ENCODE data around the gene PLCD1. TPM values are rescaled to one million over a fixed set of nuclear protein-coding genes. Genes with fewer than 3 reads are reported as not detected.
"Not testable (repeated sequence)": the region's sequence is repeated elsewhere in the genome, so short reads cannot be mapped to it uniquely, and the experiment has no call there.

The PLCD1 gene
- 10 to 100 TPM; 18.4 to 44.0 (median 41.3) TPM for total RNA-seq
- polyA plus RNA-seq = 10 to 100 TPM; 13.1 to 26.3 TPM
- total RNA-seq = 37.6 reads per million, percentile 65 among the genes with 10 or more reads in this experiment

DNA sequence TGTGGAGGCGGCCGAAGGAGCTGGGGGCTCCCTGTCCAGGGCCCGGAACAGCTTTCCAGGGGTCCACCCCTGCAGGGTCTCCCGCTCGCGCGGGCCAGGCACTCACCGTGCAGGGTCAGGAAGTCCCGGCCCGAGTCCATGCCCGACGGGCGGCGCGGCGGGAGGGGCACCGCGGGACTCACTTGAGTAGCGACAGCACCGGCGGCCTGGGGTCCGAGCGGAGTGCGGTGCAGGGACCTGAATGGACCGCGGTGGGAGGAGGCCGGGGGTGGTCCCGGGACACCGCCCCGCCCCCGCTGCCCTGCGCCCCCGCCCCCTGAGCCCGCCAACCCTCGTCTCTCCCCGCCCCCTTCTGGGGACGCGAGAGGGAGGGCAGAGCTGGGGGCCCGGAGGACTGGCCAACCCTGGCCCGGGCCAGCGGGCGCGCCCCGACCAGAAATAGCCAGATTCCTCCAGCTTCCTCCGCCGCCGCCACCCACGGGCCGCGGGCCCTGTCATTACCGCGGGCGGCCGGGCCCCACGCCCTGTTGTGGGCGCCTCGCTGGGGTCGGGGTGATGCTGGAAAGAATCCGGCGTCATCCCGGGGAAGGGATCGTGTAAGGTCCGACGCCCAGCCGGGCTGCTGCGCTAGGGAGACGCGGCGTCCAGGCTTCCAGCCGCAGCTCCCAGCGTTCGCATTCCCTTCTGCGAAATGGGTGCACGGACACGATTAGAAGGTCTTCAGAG lies at the start of gene PLCD1:
PLCD1 (minus strand) TSS at position 243 of the 726 bp plus-strand sequence; CDS start at position 140, 103 bp downstream.
- ChIA-PET POLR2A (interaction anchor here (0.9 to 3.0 kb wide), 2 partner anchors 10 to 55 kb away, joined by 3 to 15 read pairs; partner anchors contain the start of gene DLEC1), CTCF (interaction anchor here (1.3 kb wide), 1 partner anchor 9 kb away, joined by 3 read pairs; the partner anchor contains the start of gene DLEC1)
- H3K4me3 Mint-ChIP-seq = peak within 1 kb of the TSS; percentile 53 to 84 (median 72)
- no peaks in the 10 kb centered on the region for H3K9me3 ChIP-seq (ENCODE audit: control insufficient read depth in 2 of 3, low read length in 3 of 3)
- peaks cover 4 to 45% (median 18%) of the 10 kb centered on the region in 5 donors for H3K27me3 Mint-ChIP-seq
- ATAC-seq (no peak), DNase-seq (peak in 5 of 9 donors; percentile 18 to 51 (median 24))
- H3K36me3 Mint-ChIP-seq = peaks cover 0 to 3% (median 0%) of the 10 kb centered on the region in 5 donors
- H3K36me3 ChIP-seq (ENCODE audit: control insufficient read depth in 2 of 3, insufficient read depth in 3 of 3, low read length in 3 of 3) = no peaks in the 10 kb centered on the region
- intact Hi-C loops (cut with micrococcal nuclease) = no loop called here
- peak within 1 kb of the TSS; percentile 24 for H3K27ac ChIP-seq (ENCODE audit: low read depth, low read length)
- H3K9me3 Mint-ChIP-seq = no peaks in the 10 kb centered on the region
- H3K27me3 ChIP-seq (ENCODE audit: control insufficient read depth in 2 of 2, insufficient read depth in 2 of 2, low read length in 2 of 2) = peaks cover 0 to 3% of the 10 kb centered on the region in 2 donors
- peaks cover 25 to 26% of the 10 kb centered on the region in 2 donors for H3K4me1 ChIP-seq (ENCODE audit: control insufficient read depth in 2 of 2, insufficient read depth in 2 of 2, low read length in 2 of 2)
- peak within 1 kb of the TSS; percentile 34 for H3K4me3 ChIP-seq (ENCODE audit: low read length)
- H3K4me1 Mint-ChIP-seq = peaks cover 22 to 35% (median 27%) of the 10 kb centered on the region in 7 donors
- H3K27ac Mint-ChIP-seq = peak within 1 kb of the TSS in 7 of 9 donors; percentile 14 to 80 (median 57)

- ATAC-seq; H3K36me3 Mint-ChIP-seq; intact Hi-C loops (cut with micrococcal nuclease); H3K4me3 ChIP-seq (ENCODE audit: low read length); DNase-seq; CTCF ChIA-PET; POLR2A ChIA-PET; H3K4me3 Mint-ChIP-seq; H3K27me3 ChIP-seq (ENCODE audit: control insufficient read depth in 2 of 2, insufficient read depth in 2 of 2, low read length in 2 of 2); H3K27me3 Mint-ChIP-seq; H3K27ac Mint-ChIP-seq; H3K9me3 ChIP-seq (ENCODE audit: control insufficient read depth in 2 of 3, low read length in 3 of 3); H3K4me1 Mint-ChIP-seq; H3K4me1 ChIP-seq (ENCODE audit: control insufficient read depth in 2 of 2, insufficient read depth in 2 of 2, low read length in 2 of 2); H3K9me3 Mint-ChIP-seq; H3K36me3 ChIP-seq (ENCODE audit: control insufficient read depth in 2 of 3, insufficient read depth in 3 of 3, low read length in 3 of 3); H3K27ac ChIP-seq (ENCODE audit: low read depth, low read length): not testable (repeated sequence)
Observed at GRCh38 chr3:38077073-38077472, 47.6 kb upstream of the PLCD1 start.

GRCh38 chr3:38070013-38070412 lies 40.6 kb upstream of the PLCD1 start:
- peaks cover 0 to 21% (median 14%) of the 10 kb centered on the region in 5 donors for H3K36me3 Mint-ChIP-seq

DNA sequence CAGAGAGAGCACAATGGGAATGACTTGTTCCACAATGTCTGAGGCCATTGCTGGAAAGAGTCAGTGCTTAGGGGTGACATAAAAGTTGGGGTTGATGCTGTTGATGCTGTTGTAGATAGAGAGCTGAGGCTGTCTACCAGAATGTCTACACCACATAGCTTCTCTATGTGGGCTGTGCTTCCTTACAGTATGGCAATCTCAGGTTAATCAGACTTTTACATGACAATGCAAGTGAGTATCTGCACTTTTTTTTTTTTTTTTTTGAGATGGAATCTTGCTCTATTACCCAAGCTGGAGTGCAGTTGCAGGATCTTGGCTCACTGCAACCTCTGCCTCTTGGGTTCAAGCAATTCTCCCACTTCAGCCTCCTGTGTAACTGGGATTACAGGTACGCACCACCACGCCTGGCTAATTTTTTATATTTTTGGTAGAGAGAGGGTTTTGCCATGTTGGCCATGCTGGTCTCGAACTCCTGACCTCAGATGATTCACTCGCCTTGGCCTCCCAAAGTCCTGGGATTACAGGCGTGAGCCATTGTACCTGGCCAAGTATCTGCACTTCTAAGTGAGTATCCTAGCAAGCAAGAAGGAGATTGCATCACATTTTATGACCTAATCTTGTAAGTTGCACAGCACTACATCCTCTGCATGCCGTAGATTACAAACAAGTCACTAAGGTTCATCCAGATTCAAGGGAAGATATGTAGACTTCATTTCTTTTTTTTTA lies 38.2 kb upstream of the PLCD1 start:
- peaks cover 0 to 21% (median 21%) of the 10 kb centered on the region in 5 donors for H3K36me3 Mint-ChIP-seq
- peak; percentile 70 for ATAC-seq

More at GRCh38 chr3:38070013-38070412, 40.6 kb upstream of the PLCD1 start:
- H3K4me3 Mint-ChIP-seq = no peak overlapping the region
- Histone ChIP-seq H3K4me1 (ENCODE audit: control insufficient read depth in 2 of 2, insufficient read depth in 2 of 2, low read length in 2 of 2) (no peaks in the 10 kb centered on the region), H3K4me3 (ENCODE audit: low read length) (no peak overlapping the region), H3K27me3 (ENCODE audit: control insufficient read depth in 2 of 2, insufficient read depth in 2 of 2, low read length in 2 of 2) (no peaks in the 10 kb centered on the region), H3K27ac (ENCODE audit: low read depth, low read length) (no peak overlapping the region), H3K36me3 (ENCODE audit: control insufficient read depth in 2 of 3, insufficient read depth in 3 of 3, low read length in 3 of 3) (no peaks in the 10 kb centered on the region), H3K9me3 (ENCODE audit: control insufficient read depth in 2 of 3, low read length in 3 of 3) (no peaks in the 10 kb centered on the region)
- POLR2A ChIA-PET = no interaction called here
- ATAC-seq (no peak), DNase-seq (no peak)
- H3K9me3 Mint-ChIP-seq = peaks cover 0 to 19% (median 5%) of the 10 kb centered on the region in 11 donors
- H3K27me3 Mint-ChIP-seq = peaks cover 0 to 14% (median 0%) of the 10 kb centered on the region in 5 donors
- H3K27ac Mint-ChIP-seq = no peak overlapping the region
- intact Hi-C loops (cut with micrococcal nuclease) = no loop called here
- no peaks in the 10 kb centered on the region for H3K4me1 Mint-ChIP-seq
- CTCF ChIA-PET = no interaction called here

DNA sequence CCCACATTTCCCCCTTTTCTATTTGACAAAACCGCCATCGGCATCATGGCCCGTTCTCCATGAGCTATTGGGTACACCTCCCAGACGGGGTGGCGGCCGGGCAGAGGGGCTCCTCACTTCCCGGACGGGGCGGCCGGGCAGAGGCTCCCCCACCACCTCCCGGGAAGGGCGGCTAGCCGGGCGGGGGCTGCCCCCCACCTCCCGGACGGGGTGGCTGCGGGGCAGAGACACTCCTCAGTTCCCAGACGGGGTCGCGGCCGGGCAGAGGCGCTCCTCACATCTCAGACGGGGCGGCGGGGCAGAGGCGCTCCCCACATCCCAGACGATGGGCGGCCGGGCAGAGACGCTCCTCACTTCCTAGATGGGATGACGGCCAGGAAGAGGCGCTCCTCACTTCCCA lies 35.0 kb upstream of the PLCD1 start:
- H3K27me3 ChIP-seq (ENCODE audit: control insufficient read depth in 2 of 2, insufficient read depth in 2 of 2, low read length in 2 of 2); H3K4me1 ChIP-seq (ENCODE audit: control insufficient read depth in 2 of 2, insufficient read depth in 2 of 2, low read length in 2 of 2); H3K36me3 ChIP-seq (ENCODE audit: control insufficient read depth in 2 of 3, insufficient read depth in 3 of 3, low read length in 3 of 3); H3K4me3 Mint-ChIP-seq; POLR2A ChIA-PET; intact Hi-C loops (cut with micrococcal nuclease); DNase-seq; H3K27ac ChIP-seq (ENCODE audit: low read depth, low read length); H3K4me1 Mint-ChIP-seq; ATAC-seq; H3K27ac Mint-ChIP-seq; H3K9me3 ChIP-seq (ENCODE audit: control insufficient read depth in 2 of 3, low read length in 3 of 3); H3K4me3 ChIP-seq (ENCODE audit: low read length); CTCF ChIA-PET: not testable (repeated sequence)
- Mint-ChIP-seq H3K36me3 (peaks cover 0 to 42% (median 21%) of the 10 kb centered on the region in 5 donors), H3K27me3 (peaks cover 0 to 16% (median 0%) of the 10 kb centered on the region in 5 donors), H3K9me3 (peaks cover 1 to 24% (median 7%) of the 10 kb centered on the region in 11 donors)

More for the DNA sequence above, 38.2 kb upstream of the PLCD1 start:
- H3K27ac Mint-ChIP-seq = no peak overlapping the region
- H3K9me3 Mint-ChIP-seq = peaks cover 0 to 24% (median 6%) of the 10 kb centered on the region in 11 donors
- POLR2A ChIA-PET = no interaction called here
- H3K4me3 Mint-ChIP-seq = no peak overlapping the region
- CTCF ChIA-PET = no interaction called here
- intact Hi-C loops (cut with micrococcal nuclease) = no loop called here
- Histone ChIP-seq H3K4me1 (ENCODE audit: control insufficient read depth in 2 of 2, insufficient read depth in 2 of 2, low read length in 2 of 2) (no peaks in the 10 kb centered on the region), H3K4me3 (ENCODE audit: low read length) (no peak overlapping the region), H3K27ac (ENCODE audit: low read depth, low read length) (no peak overlapping the region), H3K27me3 (ENCODE audit: control insufficient read depth in 2 of 2, insufficient read depth in 2 of 2, low read length in 2 of 2) (no peaks in the 10 kb centered on the region), H3K9me3 (ENCODE audit: control insufficient read depth in 2 of 3, low read length in 3 of 3) (no peaks in the 10 kb centered on the region), H3K36me3 (ENCODE audit: control insufficient read depth in 2 of 3, insufficient read depth in 3 of 3, low read length in 3 of 3) (no peaks in the 10 kb centered on the region)
- H3K27me3 Mint-ChIP-seq = peaks cover 0 to 13% (median 0%) of the 10 kb centered on the region in 5 donors
- DNase-seq = no peak
- no peaks in the 10 kb centered on the region for H3K4me1 Mint-ChIP-seq

GRCh38 chr3:38062809-38063208 lies 33.4 kb upstream of the PLCD1 start:
- H3K27ac ChIP-seq (ENCODE audit: low read depth, low read length) = no peak overlapping the region
- intact Hi-C loops (cut with micrococcal nuclease) = no loop called here
- Mint-ChIP-seq H3K4me1 (peaks cover 0 to 12% (median 4%) of the 10 kb centered on the region in 7 donors), H3K9me3 (peaks cover 1 to 24% (median 7%) of the 10 kb centered on the region in 11 donors), H3K36me3 (peaks cover 0 to 42% (median 21%) of the 10 kb centered on the region in 5 donors), H3K27me3 (peaks cover 0 to 15% (median 0%) of the 10 kb centered on the region in 5 donors), H3K27ac (no peak overlapping the region), H3K4me3 (no peak overlapping the region)
- ChIA-PET CTCF (interaction anchor here (0.6 kb wide), 1 partner anchor 94 kb away, joined by 3 read pairs; no protein-coding TSS in a partner anchor), POLR2A (no interaction called here)
- H3K9me3 ChIP-seq (ENCODE audit: control insufficient read depth in 2 of 3, low read length in 3 of 3) = no peaks in the 10 kb centered on the region
- no peak overlapping the region for H3K4me3 ChIP-seq (ENCODE audit: low read length)
- no peaks in the 10 kb centered on the region for H3K4me1 ChIP-seq (ENCODE audit: control insufficient read depth in 2 of 2, insufficient read depth in 2 of 2, low read length in 2 of 2)
- ATAC-seq (no peak), DNase-seq (no peak)
- H3K27me3 ChIP-seq (ENCODE audit: control insufficient read depth in 2 of 2, insufficient read depth in 2 of 2, low read length in 2 of 2) = no peaks in the 10 kb centered on the region
- H3K36me3 ChIP-seq (ENCODE audit: control insufficient read depth in 2 of 3, insufficient read depth in 3 of 3, low read length in 3 of 3) = no peaks in the 10 kb centered on the region

All from naive thymus-derived CD4-positive, alpha-beta T cell (primary cell).